Measurements from ENCODE around the gene GMIP.

GRCh38 chr19:19627621-19628500 lies 15.6 kb downstream of the GMIP start, which contains the start of gene LPAR2:
- TF ChIP-seq POLR2AphosphoS5 (IDR thresholded peaks at IDR 0.05; ENCODE audit: low read depth) (no peak), CTCF (IDR thresholded peaks at IDR 0.05; ENCODE audit: insufficient read depth, low read length) (no peak)

Measured in HL-60 (cell line).